GM18868 (cell line): ENCODE results near the gene PNMA6A.
"Not testable (repeated sequence)": the region's sequence is repeated elsewhere in the genome, so short reads cannot be mapped to it uniquely, and the experiment has no call there.

Experiments used
- ATAC-seq: cut with Tn5 transposase; IDR thresholded peaks from one replicate; pipeline ENCODE4 v1.9.1; 2021; ENCODE audit warnings: mild to moderate bottlenecking, moderate library complexity; ENCODE audit not compliant: unreplicated experiment

Gene PNMA6A

GRCh38 chrX:153071909-153072583, at the start of gene PNMA6A:
Gene PNMA6A, plus strand, starts transcription at chrX:153072454. Its CDS starts 609 bp downstream, at chrX:153073063.
- ATAC-seq: not testable (repeated sequence)

GRCh38 chrX:153026501-153026900, 45.8 kb upstream of the PNMA6A start:
- ATAC-seq: not testable (repeated sequence)

GRCh38 chrX:153028487-153028886, 43.8 kb upstream of the PNMA6A start:
- ATAC-seq: not testable (repeated sequence)

- no peak for ATAC-seq
These were observed 43.1 kb upstream of the PNMA6A start for GRCh38 chrX:153029162-153029561.

GRCh38 chrX:153029875-153030274, 42.4 kb upstream of the PNMA6A start:
- ATAC-seq: no peak

GRCh38 chrX:153030801-153031200, 41.5 kb upstream of the PNMA6A start:
- no peak for ATAC-seq

- ATAC-seq: peak; percentile 87
These were observed 39.7 kb upstream of the PNMA6A start for GRCh38 chrX:153032397-153033118.

- no peak for ATAC-seq
These were observed 23.2 kb upstream of the PNMA6A start for GRCh38 chrX:153049093-153049492.

- ATAC-seq: no peak
These were observed 19.7 kb upstream of the PNMA6A start for GRCh38 chrX:153052534-153052933.

GRCh38 chrX:153055871-153056749, 16.1 kb upstream of the PNMA6A start, which contains the start of gene PNMA3:
Gene PNMA3, plus strand, starts transcription at chrX:153056470. Its CDS starts 586 bp downstream, at chrX:153057056.
- no peak for ATAC-seq

GRCh38 chrX:153057281-153057680, 15.0 kb upstream of the PNMA6A start:
- ATAC-seq: no peak

GRCh38 chrX:153059191-153060094, 12.8 kb upstream of the PNMA6A start:
- ATAC-seq: no peak

GRCh38 chrX:153060095-153060445, 12.2 kb upstream of the PNMA6A start:
- ATAC-seq: no peak

- no peak for ATAC-seq
These were observed 10.5 kb upstream of the PNMA6A start for GRCh38 chrX:153061732-153062131.

- no peak for ATAC-seq
These were observed 8.9 kb upstream of the PNMA6A start for GRCh38 chrX:153063315-153063714.

- no peak for ATAC-seq
These were observed 8.2 kb upstream of the PNMA6A start for GRCh38 chrX:153064061-153064460.

GRCh38 chrX:153065389-153065788, 6.9 kb upstream of the PNMA6A start:
- ATAC-seq: no peak

- not testable (repeated sequence) for ATAC-seq
These were observed 5.9 kb upstream of the PNMA6A start for GRCh38 chrX:153066402-153066801.

GRCh38 chrX:153073331-153073730, 1.1 kb downstream of the PNMA6A start:
- ATAC-seq: not testable (repeated sequence)

GRCh38 chrX:153074262-153074899, 2.1 kb downstream of the PNMA6A start:
- no peak for ATAC-seq
